Fibroblast of the aortic adventitia (primary cell): Measurements from ENCODE around the gene TMEM209. TPM values are rescaled to one million over a fixed set of nuclear protein-coding genes. Genes with fewer than 3 reads are reported as not detected.
"Not testable (repeated sequence)": the region's sequence is repeated elsewhere in the genome, so short reads cannot be mapped to it uniquely, and the experiment has no call there.

Source experiments
- DNase-seq: peaks from one replicate; pipeline ENCODE4 v3.0.0-alpha.2; 2010; ENCODE audit warnings: low read depth
- H3K4me3 ChIP-seq: 2 replicates; pipeline ENCODE4 v1.5.1; 2011; ENCODE audit warnings: low read depth, mild to moderate bottlenecking, control low read depth, low read length, moderate library complexity
- CTCF ChIP-seq: IDR thresholded peaks from 2 replicates; pipeline ENCODE4 v1.5.1; 2011; ENCODE audit warnings: mild to moderate bottlenecking, low read length, control low read depth, inconsistent platforms; ENCODE audit not compliant: insufficient read depth
- total RNA-seq: library from RNA; depleted of rRNA; stranded (reverse); fragments of >200 nt; gene quantifications from 2 replicates; pipeline ENCODE4 v1.2.3, GENCODE V29; 2012; ENCODE audit warnings: low replicate concordance

Gene TMEM209
- total RNA-seq, 1 donor, result 33.4 TPM

DNA sequence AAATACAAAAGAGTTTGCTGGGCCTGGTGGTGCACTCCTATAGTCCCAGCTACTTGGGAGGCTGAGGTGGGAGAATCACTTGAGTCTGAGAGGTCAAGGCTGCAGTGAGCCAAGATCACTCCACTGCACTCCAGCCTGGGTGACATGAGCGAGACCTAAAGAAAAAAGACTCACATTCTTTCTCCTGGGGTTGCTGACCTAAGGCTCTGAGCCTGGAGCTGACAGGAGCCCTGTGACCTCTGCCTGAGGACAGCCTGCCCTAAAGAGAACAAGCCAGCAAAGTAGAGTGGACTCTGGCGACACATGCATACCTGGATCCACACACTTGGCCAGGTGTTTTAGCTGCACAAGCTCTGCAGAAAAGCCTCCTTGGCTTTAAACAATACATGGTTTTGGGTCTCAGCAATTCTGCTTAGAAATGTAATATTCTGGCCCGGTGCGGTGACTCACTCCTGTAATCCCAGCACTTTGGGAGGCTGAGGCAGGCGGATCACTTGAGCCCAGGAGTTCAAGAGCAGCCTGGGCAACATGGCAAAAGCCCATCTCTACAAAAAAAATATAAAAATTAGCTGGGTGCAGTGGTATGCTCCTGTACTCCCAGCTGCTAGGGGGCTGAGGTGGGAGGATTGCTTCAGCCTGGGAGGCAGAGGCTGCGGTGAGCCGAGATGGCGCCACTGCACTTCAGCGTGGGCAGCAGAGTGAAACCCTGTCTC is 58.4 kb downstream of the TMEM209 start:
- H3K4me3 ChIP-seq, result no peak overlapping the region
- DNase-seq, result no peak
- TF ChIP-seq CTCF, result no peak

GRCh38 chr7:130146142-130146541 is 59.1 kb downstream of the TMEM209 start:
- H3K4me3 ChIP-seq, DNase-seq: not testable (repeated sequence)

GRCh38 chr7:130145424-130146100 is 59.6 kb downstream of the TMEM209 start:
- H3K4me3 ChIP-seq, result no peak overlapping the region
- no peak for DNase-seq

GRCh38 chr7:130144312-130145171 is 60.7 kb downstream of the TMEM209 start:
- TF ChIP-seq CTCF, result no peak
- no peak overlapping the region for H3K4me3 ChIP-seq
- peak; percentile 80 for DNase-seq

More at GRCh38 chr7:130145424-130146100, 59.6 kb downstream of the TMEM209 start:
- no peak for TF ChIP-seq CTCF

DNA sequence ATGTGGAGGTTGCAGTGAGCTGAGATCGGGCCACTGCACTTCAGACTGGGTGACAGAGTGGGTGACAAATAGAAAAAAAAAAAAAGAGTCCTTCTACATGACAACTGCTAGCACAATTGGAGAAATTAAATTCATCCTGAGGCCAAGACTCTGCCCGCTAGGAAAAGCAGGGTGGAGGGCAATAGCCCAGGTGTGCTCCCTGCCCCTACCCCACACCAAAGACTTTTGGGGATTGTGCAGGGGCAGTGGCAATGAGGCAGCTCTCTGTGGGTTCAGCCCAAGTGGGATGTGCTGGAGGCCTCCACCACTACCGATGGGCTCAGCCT is 61.3 kb downstream of the TMEM209 start:
- TF ChIP-seq CTCF, result no peak

GRCh38 chr7:130143334-130143732 is 61.9 kb downstream of the TMEM209 start:
- no peak overlapping the region for H3K4me3 ChIP-seq
- DNase-seq, result no peak
- no peak for TF ChIP-seq CTCF

More for the DNA sequence above, 61.3 kb downstream of the TMEM209 start:
- DNase-seq, result no peak
- H3K4me3 ChIP-seq, result no peak overlapping the region
